ENCODE measurements around the gene TAF15. TPM values are rescaled to one million over a fixed set of nuclear protein-coding genes. Genes with fewer than 3 reads are reported as not detected.

Gene TAF15
- total and polyA plus RNA-seq, 10 of the 15 experiments (the other 5 are each of a cell fraction or from before 2014, with no cell fraction given): 9.5 to 259 (median 40.4) TPM

GRCh38 chr17:35890774-35891155, 81.5 kb downstream of the TAF15 start (continued):
- TF ChIP-seq RUNX3 (IDR thresholded peaks at IDR 0.05; ENCODE audit: low read length) (peak; percentile 80), HDGF (IDR thresholded peaks at IDR 0.05) (peak; percentile 17; the same call in 1 of the 2 replicates), ETV6 (conservative IDR thresholded peaks at IDR 0.05 in 1 of 2, IDR thresholded peaks at IDR 0.05 in 1 of 2; ENCODE audit: borderline replicate concordance in 1 of 2, low read depth in 1 of 2) (no peak), ZNF687 (IDR thresholded peaks at IDR 0.05) (no peak), SIN3A (IDR thresholded peaks at IDR 0.05; ENCODE audit: low read depth, low read length) (peak; percentile 54; the same call in 1 of the 2 replicates), YY1 (IDR thresholded peaks at IDR 0.05; ENCODE audit: low read depth, low read length) (no peak), TBL1XR1 (IDR thresholded peaks at IDR 0.05; ENCODE audit: low read depth, low read length) (no peak), POU2F2 (IDR thresholded peaks at IDR 0.05; ENCODE audit: borderline replicate concordance, low read depth, low read length) (no peak; the same call in 2 of the 3 replicates), RCOR1 (conservative IDR thresholded peaks at IDR 0.05; ENCODE audit: low read depth, low read length) (no peak), IKZF2 (IDR thresholded peaks at IDR 0.05) (peak; percentile 81 to 95; a peak in 3 of 4 replicates), EGR1 (IDR thresholded peaks at IDR 0.05; ENCODE audit: borderline replicate concordance in 1 of 2, low read depth in 2 of 2, low read length in 2 of 2) (no peak), FOXM1 (IDR thresholded peaks at IDR 0.05; ENCODE audit: low read depth, low read length) (no peak), SPI1 (IDR thresholded peaks at IDR 0.05; ENCODE audit: borderline replicate concordance, insufficient read depth, low read depth, low read length) (no peak), ATF3 (IDR thresholded peaks at IDR 0.05; ENCODE audit: borderline replicate concordance, extremely low read depth, low read depth, low read length) (no peak), ZNF207 (IDR thresholded peaks at IDR 0.05; ENCODE audit: borderline replicate concordance) (no peak)
- TF ChIP-seq, protein P1, sequence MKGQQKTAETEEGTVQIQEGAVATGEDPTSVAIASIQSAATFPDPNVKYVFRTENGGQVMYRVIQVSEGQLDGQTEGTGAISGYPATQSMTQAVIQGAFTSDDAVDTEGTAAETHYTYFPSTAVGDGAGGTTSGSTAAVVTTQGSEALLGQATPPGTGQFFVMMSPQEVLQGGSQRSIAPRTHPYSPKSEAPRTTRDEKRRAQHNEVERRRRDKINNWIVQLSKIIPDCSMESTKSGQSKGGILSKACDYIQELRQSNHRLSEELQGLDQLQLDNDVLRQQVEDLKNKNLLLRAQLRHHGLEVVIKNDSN (IDR thresholded peaks at IDR 0.05; ENCODE audit: borderline replicate concordance, extremely low read length, insufficient read depth, low read depth, low read length): no peak
- TF ChIP-seq, protein P2, sequence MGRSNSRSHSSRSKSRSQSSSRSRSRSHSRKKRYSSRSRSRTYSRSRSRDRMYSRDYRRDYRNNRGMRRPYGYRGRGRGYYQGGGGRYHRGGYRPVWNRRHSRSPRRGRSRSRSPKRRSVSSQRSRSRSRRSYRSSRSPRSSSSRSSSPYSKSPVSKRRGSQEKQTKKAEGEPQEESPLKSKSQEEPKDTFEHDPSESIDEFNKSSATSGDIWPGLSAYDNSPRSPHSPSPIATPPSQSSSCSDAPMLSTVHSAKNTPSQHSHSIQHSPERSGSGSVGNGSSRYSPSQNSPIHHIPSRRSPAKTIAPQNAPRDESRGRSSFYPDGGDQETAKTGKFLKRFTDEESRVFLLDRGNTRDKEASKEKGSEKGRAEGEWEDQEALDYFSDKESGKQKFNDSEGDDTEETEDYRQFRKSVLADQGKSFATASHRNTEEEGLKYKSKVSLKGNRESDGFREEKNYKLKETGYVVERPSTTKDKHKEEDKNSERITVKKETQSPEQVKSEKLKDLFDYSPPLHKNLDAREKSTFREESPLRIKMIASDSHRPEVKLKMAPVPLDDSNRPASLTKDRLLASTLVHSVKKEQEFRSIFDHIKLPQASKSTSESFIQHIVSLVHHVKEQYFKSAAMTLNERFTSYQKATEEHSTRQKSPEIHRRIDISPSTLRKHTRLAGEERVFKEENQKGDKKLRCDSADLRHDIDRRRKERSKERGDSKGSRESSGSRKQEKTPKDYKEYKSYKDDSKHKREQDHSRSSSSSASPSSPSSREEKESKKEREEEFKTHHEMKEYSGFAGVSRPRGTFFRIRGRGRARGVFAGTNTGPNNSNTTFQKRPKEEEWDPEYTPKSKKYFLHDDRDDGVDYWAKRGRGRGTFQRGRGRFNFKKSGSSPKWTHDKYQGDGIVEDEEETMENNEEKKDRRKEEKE (IDR thresholded peaks at IDR 0.05): no peak
- TF ChIP-seq, protein P3, sequence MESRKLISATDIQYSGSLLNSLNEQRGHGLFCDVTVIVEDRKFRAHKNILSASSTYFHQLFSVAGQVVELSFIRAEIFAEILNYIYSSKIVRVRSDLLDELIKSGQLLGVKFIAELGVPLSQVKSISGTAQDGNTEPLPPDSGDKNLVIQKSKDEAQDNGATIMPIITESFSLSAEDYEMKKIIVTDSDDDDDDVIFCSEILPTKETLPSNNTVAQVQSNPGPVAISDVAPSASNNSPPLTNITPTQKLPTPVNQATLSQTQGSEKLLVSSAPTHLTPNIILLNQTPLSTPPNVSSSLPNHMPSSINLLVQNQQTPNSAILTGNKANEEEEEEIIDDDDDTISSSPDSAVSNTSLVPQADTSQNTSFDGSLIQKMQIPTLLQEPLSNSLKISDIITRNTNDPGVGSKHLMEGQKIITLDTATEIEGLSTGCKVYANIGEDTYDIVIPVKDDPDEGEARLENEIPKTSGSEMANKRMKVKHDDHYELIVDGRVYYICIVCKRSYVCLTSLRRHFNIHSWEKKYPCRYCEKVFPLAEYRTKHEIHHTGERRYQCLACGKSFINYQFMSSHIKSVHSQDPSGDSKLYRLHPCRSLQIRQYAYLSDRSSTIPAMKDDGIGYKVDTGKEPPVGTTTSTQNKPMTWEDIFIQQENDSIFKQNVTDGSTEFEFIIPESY (IDR thresholded peaks at IDR 0.05): peak; percentile 57; the same call in 1 of the 2 replicates

Data from GM12878 (cell line).